ENCODE data around the gene CKMT2.

Gene CKMT2

DNA sequence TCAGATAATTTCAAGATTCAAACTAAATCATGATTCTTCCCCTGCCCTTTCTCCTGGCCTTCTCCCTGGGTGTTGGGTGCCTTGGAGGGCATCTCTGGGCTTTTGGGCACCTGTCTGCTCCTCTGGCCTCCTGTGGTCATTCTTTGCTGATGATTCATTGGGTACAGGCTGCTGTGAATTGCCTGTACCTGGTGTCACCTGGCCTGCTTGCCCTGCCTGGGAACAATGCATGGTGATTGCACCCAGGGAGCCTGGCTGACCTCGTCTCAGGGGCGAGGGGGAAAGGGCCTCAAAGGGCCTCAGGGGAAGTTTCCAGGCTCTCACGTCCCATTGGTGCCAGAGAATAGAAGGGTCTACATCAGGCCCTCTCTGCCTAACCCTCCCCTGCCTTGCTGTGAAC, 20.1 kb upstream of the CKMT2 start:
- DNase-seq: no peak
- 100% methylated on average over 3 of the region's 3 CpGs for WGBS (ENCODE audit: insufficient coverage)
- Histone ChIP-seq H3K4me1 (ENCODE audit: control extremely low read depth in 1 of 4, control insufficient read depth in 4 of 4, insufficient read depth in 4 of 4, low read length in 3 of 4) (no peaks in the 10 kb centered on the region), H3K9me3 (ENCODE audit: control extremely low read depth in 1 of 5, control insufficient read depth in 4 of 5, insufficient read depth in 2 of 5, low read depth in 1 of 5, low read length in 4 of 5) (no peaks in the 10 kb centered on the region), H3K4me3 (ENCODE audit: control insufficient read depth in 1 of 7, extremely low read depth in 1 of 7, insufficient read depth in 4 of 7, low read depth in 2 of 7, low read length in 6 of 7) (no peak overlapping the region), H3K27me3 (replicated peaks in 2 of 5; ENCODE audit: control insufficient read depth in 4 of 5, insufficient read depth in 5 of 5, low read length in 4 of 5) (no peaks in the 10 kb centered on the region), H3K27ac (ENCODE audit: insufficient read depth in 1 of 2, low read depth in 1 of 2, low read length in 2 of 2, poor library complexity in 1 of 2, severe bottlenecking in 2 of 2) (no peak overlapping the region), H3K36me3 (ENCODE audit: control insufficient read depth in 4 of 4, insufficient read depth in 4 of 4, low read length in 3 of 4) (no peaks in the 10 kb centered on the region)
- POLR2A ChIA-PET: no interaction called here
- CTCF ChIA-PET: no interaction called here

DNA sequence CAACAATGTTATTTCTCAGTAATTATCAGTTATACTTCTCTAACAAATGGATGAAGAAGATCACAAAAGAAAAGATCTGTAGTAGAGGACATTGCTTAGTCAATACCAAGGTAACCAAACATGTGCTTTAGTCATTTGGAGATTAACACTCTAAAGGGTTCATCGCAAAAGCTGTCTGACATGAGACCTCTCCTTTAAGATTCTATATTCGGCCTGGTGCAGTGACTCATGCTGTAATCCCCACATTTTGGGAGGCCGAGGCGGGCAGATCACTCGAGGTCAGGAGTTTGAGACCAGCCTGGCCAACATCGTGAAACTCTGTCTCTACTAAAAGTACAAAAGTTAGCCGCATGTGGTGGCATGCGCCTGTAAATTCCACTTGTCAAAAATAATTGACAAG, 18.3 kb upstream of the CKMT2 start:
- CTCF ChIA-PET: no interaction called here
- no peak for DNase-seq
- POLR2A ChIA-PET: no interaction called here
- no peaks in the 10 kb centered on the region for H3K36me3 ChIP-seq (ENCODE audit: control insufficient read depth in 4 of 4, insufficient read depth in 4 of 4, low read length in 3 of 4)
- no peak overlapping the region for H3K27ac ChIP-seq (ENCODE audit: insufficient read depth in 1 of 2, low read depth in 1 of 2, low read length in 2 of 2, poor library complexity in 1 of 2, severe bottlenecking in 2 of 2)
- H3K4me3 ChIP-seq (ENCODE audit: control insufficient read depth in 1 of 7, extremely low read depth in 1 of 7, insufficient read depth in 4 of 7, low read depth in 2 of 7, low read length in 6 of 7): no peak overlapping the region
- WGBS (ENCODE audit: insufficient coverage): 100% methylated on average over 5 of the region's 8 CpGs
- H3K4me1 ChIP-seq (ENCODE audit: control extremely low read depth in 1 of 4, control insufficient read depth in 4 of 4, insufficient read depth in 4 of 4, low read length in 3 of 4): no peaks in the 10 kb centered on the region
- no peaks in the 10 kb centered on the region for H3K9me3 ChIP-seq (ENCODE audit: control extremely low read depth in 1 of 5, control insufficient read depth in 4 of 5, insufficient read depth in 2 of 5, low read depth in 1 of 5, low read length in 4 of 5)
- H3K27me3 ChIP-seq (replicated peaks in 2 of 5; ENCODE audit: control insufficient read depth in 4 of 5, insufficient read depth in 5 of 5, low read length in 4 of 5): no peaks in the 10 kb centered on the region

DNA sequence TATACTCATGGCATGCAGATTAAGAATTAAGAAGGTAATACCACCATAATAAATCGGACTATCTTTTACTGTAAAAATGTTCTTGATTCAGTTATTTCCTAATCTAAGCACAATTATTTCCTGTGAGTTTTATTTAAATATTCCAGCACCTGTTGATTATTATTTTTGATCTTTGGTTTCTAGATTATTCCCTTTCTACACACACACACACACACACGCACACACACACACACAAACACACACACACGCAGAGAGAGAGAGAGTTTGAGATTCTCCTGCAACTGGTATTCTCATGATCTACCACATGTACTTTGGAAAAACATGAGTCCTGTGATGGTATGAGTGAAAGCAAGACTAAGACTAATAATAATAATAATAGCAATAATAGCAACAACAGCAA, 17.0 kb upstream of the CKMT2 start:
- ChIA-PET POLR2A (no interaction called here), CTCF (no interaction called here)
- no CpG with 5 or more reads among the region's 3 CpGs for WGBS (ENCODE audit: insufficient coverage)
- no peak overlapping the region for H3K27ac ChIP-seq (ENCODE audit: insufficient read depth in 1 of 2, low read depth in 1 of 2, low read length in 2 of 2, poor library complexity in 1 of 2, severe bottlenecking in 2 of 2)
- DNase-seq: no peak
- no peaks in the 10 kb centered on the region for H3K27me3 ChIP-seq (replicated peaks in 2 of 5; ENCODE audit: control insufficient read depth in 4 of 5, insufficient read depth in 5 of 5, low read length in 4 of 5)
- no peaks in the 10 kb centered on the region for H3K9me3 ChIP-seq (ENCODE audit: control extremely low read depth in 1 of 5, control insufficient read depth in 4 of 5, insufficient read depth in 2 of 5, low read depth in 1 of 5, low read length in 4 of 5)
- H3K36me3 ChIP-seq (ENCODE audit: control insufficient read depth in 4 of 4, insufficient read depth in 4 of 4, low read length in 3 of 4): no peaks in the 10 kb centered on the region
- H3K4me1 ChIP-seq (ENCODE audit: control extremely low read depth in 1 of 4, control insufficient read depth in 4 of 4, insufficient read depth in 4 of 4, low read length in 3 of 4): no peaks in the 10 kb centered on the region
- no peak overlapping the region for H3K4me3 ChIP-seq (ENCODE audit: control insufficient read depth in 1 of 7, extremely low read depth in 1 of 7, insufficient read depth in 4 of 7, low read depth in 2 of 7, low read length in 6 of 7)

DNA sequence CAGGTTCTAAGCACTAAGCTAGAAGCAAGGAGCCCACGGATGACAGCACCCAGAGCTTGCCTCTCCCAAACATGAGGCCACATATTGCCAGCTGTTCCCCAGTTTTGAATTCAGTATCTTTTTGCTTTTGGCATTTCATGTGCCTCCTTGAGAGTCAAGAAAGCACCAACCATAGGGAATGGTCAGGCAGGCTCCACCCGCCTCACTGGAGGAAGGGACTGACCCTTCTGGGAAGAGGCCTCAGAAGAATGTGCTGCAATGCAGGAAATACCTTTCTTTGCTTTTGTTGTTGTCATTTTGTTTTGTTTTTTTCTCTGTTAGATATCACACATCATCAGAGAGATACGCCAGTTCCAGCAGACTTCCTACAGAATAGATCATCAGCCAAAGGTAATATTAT, 13.7 kb upstream of the CKMT2 start:
- no peaks in the 10 kb centered on the region for H3K27me3 ChIP-seq (replicated peaks in 2 of 5; ENCODE audit: control insufficient read depth in 4 of 5, insufficient read depth in 5 of 5, low read length in 4 of 5)
- ChIA-PET POLR2A (no interaction called here), CTCF (no interaction called here)
- H3K9me3 ChIP-seq (ENCODE audit: control extremely low read depth in 1 of 5, control insufficient read depth in 4 of 5, insufficient read depth in 2 of 5, low read depth in 1 of 5, low read length in 4 of 5): no peaks in the 10 kb centered on the region
- no peaks in the 10 kb centered on the region for H3K36me3 ChIP-seq (ENCODE audit: control insufficient read depth in 4 of 4, insufficient read depth in 4 of 4, low read length in 3 of 4)
- no peak overlapping the region for H3K27ac ChIP-seq (ENCODE audit: insufficient read depth in 1 of 2, low read depth in 1 of 2, low read length in 2 of 2, poor library complexity in 1 of 2, severe bottlenecking in 2 of 2)
- no peak for DNase-seq
- WGBS (ENCODE audit: insufficient coverage): 100% methylated on average over 2 of the region's 3 CpGs
- no peak overlapping the region for H3K4me3 ChIP-seq (ENCODE audit: control insufficient read depth in 1 of 7, extremely low read depth in 1 of 7, insufficient read depth in 4 of 7, low read depth in 2 of 7, low read length in 6 of 7)
- H3K4me1 ChIP-seq (ENCODE audit: control extremely low read depth in 1 of 4, control insufficient read depth in 4 of 4, insufficient read depth in 4 of 4, low read length in 3 of 4): no peaks in the 10 kb centered on the region

DNA sequence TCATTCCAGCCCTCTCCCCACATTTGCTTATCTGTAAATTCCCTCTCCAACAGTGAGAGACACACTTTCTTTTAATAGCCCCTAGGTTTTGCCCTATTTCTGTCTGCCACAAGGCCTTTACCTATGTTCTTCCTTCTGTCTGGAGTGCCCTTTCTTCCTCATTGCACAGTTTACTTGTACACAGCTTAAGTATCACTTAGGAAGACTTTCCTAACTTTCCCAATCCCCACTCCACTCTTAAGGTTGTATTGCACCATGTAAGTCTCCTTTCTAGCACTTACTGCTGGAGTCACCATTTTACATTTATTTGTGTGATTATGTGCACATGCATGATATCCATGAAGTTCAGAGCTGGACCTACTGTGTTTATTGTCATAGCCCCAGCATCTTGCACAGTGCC, 10.8 kb upstream of the CKMT2 start:
- DNase-seq: no peak
- Histone ChIP-seq H3K4me1 (ENCODE audit: control extremely low read depth in 1 of 4, control insufficient read depth in 4 of 4, insufficient read depth in 4 of 4, low read length in 3 of 4) (no peaks in the 10 kb centered on the region), H3K27ac (ENCODE audit: insufficient read depth in 1 of 2, low read depth in 1 of 2, low read length in 2 of 2, poor library complexity in 1 of 2, severe bottlenecking in 2 of 2) (no peak overlapping the region), H3K9me3 (ENCODE audit: control extremely low read depth in 1 of 5, control insufficient read depth in 4 of 5, insufficient read depth in 2 of 5, low read depth in 1 of 5, low read length in 4 of 5) (no peaks in the 10 kb centered on the region), H3K4me3 (ENCODE audit: control insufficient read depth in 1 of 7, extremely low read depth in 1 of 7, insufficient read depth in 4 of 7, low read depth in 2 of 7, low read length in 6 of 7) (no peak overlapping the region), H3K27me3 (replicated peaks in 2 of 5; ENCODE audit: control insufficient read depth in 4 of 5, insufficient read depth in 5 of 5, low read length in 4 of 5) (no peaks in the 10 kb centered on the region), H3K36me3 (ENCODE audit: control insufficient read depth in 4 of 4, insufficient read depth in 4 of 4, low read length in 3 of 4) (no peaks in the 10 kb centered on the region)
- POLR2A ChIA-PET: interaction anchor here (0.6 kb wide), 1 partner anchor 702 kb away, joined by 3 read pairs; no protein-coding TSS in a partner anchor
- CTCF ChIA-PET: interaction anchor here (1.0 to 1.2 kb wide), 2 partner anchors 16 to 27 kb away, joined by 3 read pairs; no protein-coding TSS in a partner anchor

DNA sequence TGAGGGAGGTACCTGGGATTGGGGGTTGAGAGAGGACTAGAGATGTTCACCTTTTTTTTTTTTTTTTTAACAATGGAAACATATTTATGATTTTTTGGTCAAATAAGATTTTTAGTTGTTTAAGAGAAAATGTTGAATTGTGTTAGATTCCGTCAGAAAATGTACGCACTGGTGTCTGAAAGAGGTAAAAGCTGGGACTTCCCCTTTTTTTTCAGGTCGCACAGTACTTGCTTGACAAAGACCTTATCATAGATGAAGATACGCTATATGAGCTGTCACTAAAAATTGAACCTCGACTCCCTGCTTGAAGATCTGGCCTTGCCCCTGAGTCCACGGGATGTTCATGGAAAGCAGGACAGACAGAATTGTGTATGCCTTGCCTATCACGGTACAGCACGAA, 7.7 kb upstream of the CKMT2 start:
- Histone ChIP-seq H3K27ac (ENCODE audit: insufficient read depth in 1 of 2, low read depth in 1 of 2, low read length in 2 of 2, poor library complexity in 1 of 2, severe bottlenecking in 2 of 2) (no peak overlapping the region), H3K4me3 (ENCODE audit: control insufficient read depth in 1 of 7, extremely low read depth in 1 of 7, insufficient read depth in 4 of 7, low read depth in 2 of 7, low read length in 6 of 7) (no peak overlapping the region), H3K9me3 (ENCODE audit: control extremely low read depth in 1 of 5, control insufficient read depth in 4 of 5, insufficient read depth in 2 of 5, low read depth in 1 of 5, low read length in 4 of 5) (no peaks in the 10 kb centered on the region), H3K36me3 (ENCODE audit: control insufficient read depth in 4 of 4, insufficient read depth in 4 of 4, low read length in 3 of 4) (no peaks in the 10 kb centered on the region), H3K4me1 (ENCODE audit: control extremely low read depth in 1 of 4, control insufficient read depth in 4 of 4, insufficient read depth in 4 of 4, low read length in 3 of 4) (peaks cover 0 to 1% (median 0%) of the 10 kb centered on the region in 4 experiments), H3K27me3 (replicated peaks in 2 of 5; ENCODE audit: control insufficient read depth in 4 of 5, insufficient read depth in 5 of 5, low read length in 4 of 5) (no peaks in the 10 kb centered on the region)
- ChIA-PET CTCF (no interaction called here), POLR2A (no interaction called here)
- DNase-seq: peak in 2 of 3 donors; percentile 52 to 63
- whole genome bisulfite sequencing (ENCODE audit: insufficient coverage): 67% methylated on average over 8 of the region's 8 CpGs

DNA sequence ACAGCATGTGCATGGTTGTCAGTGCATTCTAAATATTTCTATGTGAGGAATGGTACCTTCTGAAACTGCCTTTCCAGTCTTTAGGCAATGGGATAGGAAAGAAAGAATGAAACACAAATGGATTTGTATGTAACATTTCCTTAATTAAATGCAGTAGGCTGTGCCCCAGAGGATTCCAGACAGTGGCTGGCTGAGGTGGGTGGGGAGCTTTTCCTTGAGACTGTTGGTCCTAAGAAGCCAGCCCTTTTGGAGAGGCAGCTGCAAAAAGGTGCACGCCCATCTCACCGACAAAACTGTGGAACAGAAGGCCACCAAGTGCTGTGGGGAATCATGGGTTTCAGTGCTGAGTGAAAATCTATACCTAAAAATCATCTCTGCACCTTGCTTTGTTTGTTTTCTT, 6.8 kb upstream of the CKMT2 start:
- H3K9me3 ChIP-seq (ENCODE audit: control extremely low read depth in 1 of 5, control insufficient read depth in 4 of 5, insufficient read depth in 2 of 5, low read depth in 1 of 5, low read length in 4 of 5): no peaks in the 10 kb centered on the region
- no CpG with 5 or more reads among the region's 2 CpGs for WGBS (ENCODE audit: insufficient coverage)
- ChIA-PET POLR2A (no interaction called here), CTCF (no interaction called here)
- no peak overlapping the region for H3K27ac ChIP-seq (ENCODE audit: insufficient read depth in 1 of 2, low read depth in 1 of 2, low read length in 2 of 2, poor library complexity in 1 of 2, severe bottlenecking in 2 of 2)
- no peaks in the 10 kb centered on the region for H3K36me3 ChIP-seq (ENCODE audit: control insufficient read depth in 4 of 4, insufficient read depth in 4 of 4, low read length in 3 of 4)
- no peak overlapping the region for H3K4me3 ChIP-seq (ENCODE audit: control insufficient read depth in 1 of 7, extremely low read depth in 1 of 7, insufficient read depth in 4 of 7, low read depth in 2 of 7, low read length in 6 of 7)
- DNase-seq: no peak
- no peaks in the 10 kb centered on the region for H3K27me3 ChIP-seq (replicated peaks in 2 of 5; ENCODE audit: control insufficient read depth in 4 of 5, insufficient read depth in 5 of 5, low read length in 4 of 5)
- H3K4me1 ChIP-seq (ENCODE audit: control extremely low read depth in 1 of 4, control insufficient read depth in 4 of 4, insufficient read depth in 4 of 4, low read length in 3 of 4): peaks cover 0 to 7% (median 0%) of the 10 kb centered on the region in 4 experiments
